Lung (tissue), 12 donors: Measurements from ENCODE around the gene NDUFA13. TPM values are rescaled to one million over a fixed set of nuclear protein-coding genes. Genes with fewer than 3 reads are reported as not detected.

ENCODE experiments used
- ATAC-seq: fragments of 200-7000 bp; cut with Tn5 transposase; one replicate; pipeline ENCODE4 v1.9.1; 2020; ENCODE audit warnings: moderate number of reproducible peaks; ENCODE audit not compliant: insufficient read depth, low FRiP score
- DNase-seq, 3 donors: peaks; one replicate each; pipeline ENCODE4 v3.0.0-alpha.2; 2013 to 2017
- H3K27ac ChIP-seq, 2 donors: one replicate each; pipeline ENCODE4 v1.5.1; 2013; ENCODE audit warnings: mild to moderate bottlenecking in 2 of 2, moderate library complexity in 2 of 2, control low read depth in 1 of 2, inconsistent platforms in 1 of 2, low read depth in 1 of 2, low read length in 1 of 2
- H3K27me3 ChIP-seq, 3 donors: one replicate each; pipeline ENCODE4 v1.5.1; 2013; ENCODE audit warnings: low read length in 2 of 3; ENCODE audit not compliant: control insufficient read depth in 3 of 3, insufficient read depth in 3 of 3
- H3K36me3 ChIP-seq, 4 donors: one replicate each; pipeline ENCODE4 v1.5.1; 2013; ENCODE audit warnings: low read length in 4 of 4, mild to moderate bottlenecking in 1 of 4, moderate library complexity in 1 of 4; ENCODE audit not compliant: control insufficient read depth in 4 of 4, insufficient read depth in 4 of 4
- H3K4me1 ChIP-seq, 5 donors: one replicate each; pipeline ENCODE4 v1.5.1; 2013; ENCODE audit warnings: low read length in 5 of 5, mild to moderate bottlenecking in 2 of 5, moderate library complexity in 1 of 5; ENCODE audit not compliant: control insufficient read depth in 5 of 5, insufficient read depth in 5 of 5
- H3K4me3 ChIP-seq: one replicate; pipeline ENCODE4 v1.5.1; 2013; ENCODE audit warnings: mild to moderate bottlenecking, control low read depth, moderate library complexity
- H3K9ac ChIP-seq, 2 donors: one replicate each; pipeline ENCODE4 v1.5.1; 2013; ENCODE audit warnings: low read length in 2 of 2, control low read depth in 1 of 2; ENCODE audit not compliant: insufficient read depth in 1 of 2
- H3K9me3 ChIP-seq, 4 donors: one replicate each; pipeline ENCODE4 v1.5.1; 2013; ENCODE audit warnings: low read length in 3 of 4, mild to moderate bottlenecking in 1 of 4, moderate library complexity in 1 of 4; ENCODE audit not compliant: control insufficient read depth in 4 of 4, insufficient read depth in 3 of 4
- WGBS, 2 donors: extraction: QIAGEN DNeasy Blood & Tissue Kit; methylation state at CpG; one replicate each; pipeline ENCODE4 v1.1.7; 2013; 5-methylcytosine and 5-hydroxymethylcytosine counted together
- polyA plus RNA-seq, 2 donors: library from polyadenylated mRNA; stranded (reverse); fragments of 200-250 nt; gene quantifications; one replicate each; pipeline ENCODE4 v1.2.1, GENCODE V29; 2013
- total RNA-seq, 2 donors: library from RNA; depleted of rRNA in 1 of 2; stranded (reverse); fragments of >200 nt in 1 of 2; gene quantifications; one replicate each; pipeline ENCODE4 v1.2.1, GENCODE V29; 2014 to 2021
- TF ChIP-seq, protein P1 (sequence below): IDR thresholded peaks from 2 replicates; pipeline ENCODE4 v1.5.1; 2012; ENCODE audit warnings: mild to moderate bottlenecking; ENCODE audit errors: control extremely low read depth, extremely low read depth
- donor health status: control.
- donor health status: control.
- donor health status: Bipolar disorder and iron deficiency.
- donor health status: healthy.
- donor health status: DM: yes; HTN: yes; CAD: no.

NDUFA13 gene
- total and polyA plus RNA-seq, 4 donors: 63.7 to 360 (median 311) TPM

DNA sequence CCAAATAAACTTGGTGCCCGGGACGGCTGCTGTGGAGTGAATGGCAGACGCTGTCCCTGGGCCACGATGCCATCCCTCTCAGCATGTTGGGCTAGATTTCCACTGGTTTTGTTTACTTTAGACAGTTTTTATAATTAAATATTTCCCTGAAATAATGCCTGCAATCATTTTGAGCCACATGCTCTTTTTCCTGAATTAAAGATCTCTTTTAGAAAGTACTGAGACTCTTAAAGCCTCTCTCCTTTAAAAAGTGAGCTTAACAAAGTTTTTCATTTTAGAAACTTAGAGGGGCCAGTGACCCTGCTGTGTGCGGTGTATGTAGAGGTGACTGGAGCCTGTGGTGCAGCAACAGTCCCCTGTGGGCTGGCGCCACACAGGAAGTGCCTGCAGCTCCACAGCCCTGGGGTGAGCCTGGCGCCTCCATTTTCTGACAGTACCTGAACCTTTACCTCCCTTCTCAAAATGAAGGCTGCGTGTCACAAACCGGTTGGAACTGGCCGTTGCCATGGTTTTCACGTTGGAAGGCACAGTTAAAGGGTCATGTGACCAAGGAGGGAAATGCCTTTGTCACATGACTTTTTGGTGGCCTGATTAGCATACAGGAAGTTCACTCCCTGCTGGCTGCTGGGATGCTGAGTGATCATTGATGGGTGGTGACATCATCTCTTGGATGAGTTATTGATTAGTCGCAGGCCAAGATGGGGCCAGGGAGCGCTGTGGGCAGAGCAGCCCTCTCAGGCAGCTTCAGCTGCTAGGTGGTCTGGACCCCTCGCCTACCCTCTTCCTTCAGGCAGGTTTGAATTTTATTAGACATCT is 26.9 kb upstream of the NDUFA13 start:
- H3K9me3 ChIP-seq: no peaks in the 10 kb centered on the region
- peak; percentile 39 for ATAC-seq
- WGBS, 2 donors: 25 to 31% methylated on average over 14 of the region's 14 CpGs
- no peak overlapping the region for H3K4me3 ChIP-seq
- H3K27ac ChIP-seq: peak overlapping the region; percentile 24 to 80
- TF ChIP-seq, protein P1, sequence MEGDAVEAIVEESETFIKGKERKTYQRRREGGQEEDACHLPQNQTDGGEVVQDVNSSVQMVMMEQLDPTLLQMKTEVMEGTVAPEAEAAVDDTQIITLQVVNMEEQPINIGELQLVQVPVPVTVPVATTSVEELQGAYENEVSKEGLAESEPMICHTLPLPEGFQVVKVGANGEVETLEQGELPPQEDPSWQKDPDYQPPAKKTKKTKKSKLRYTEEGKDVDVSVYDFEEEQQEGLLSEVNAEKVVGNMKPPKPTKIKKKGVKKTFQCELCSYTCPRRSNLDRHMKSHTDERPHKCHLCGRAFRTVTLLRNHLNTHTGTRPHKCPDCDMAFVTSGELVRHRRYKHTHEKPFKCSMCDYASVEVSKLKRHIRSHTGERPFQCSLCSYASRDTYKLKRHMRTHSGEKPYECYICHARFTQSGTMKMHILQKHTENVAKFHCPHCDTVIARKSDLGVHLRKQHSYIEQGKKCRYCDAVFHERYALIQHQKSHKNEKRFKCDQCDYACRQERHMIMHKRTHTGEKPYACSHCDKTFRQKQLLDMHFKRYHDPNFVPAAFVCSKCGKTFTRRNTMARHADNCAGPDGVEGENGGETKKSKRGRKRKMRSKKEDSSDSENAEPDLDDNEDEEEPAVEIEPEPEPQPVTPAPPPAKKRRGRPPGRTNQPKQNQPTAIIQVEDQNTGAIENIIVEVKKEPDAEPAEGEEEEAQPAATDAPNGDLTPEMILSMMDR: no peak
- peaks cover 3 to 13% (median 9%) of the 10 kb centered on the region in 4 donors for H3K36me3 ChIP-seq
- peak overlapping the region in 1 of 2 donors; percentile 75 for H3K9ac ChIP-seq
- no peaks in the 10 kb centered on the region for H3K27me3 ChIP-seq
- DNase-seq: peak; percentile 89 to 95 (median 94)
- H3K4me1 ChIP-seq: peaks cover 15 to 47% (median 30%) of the 10 kb centered on the region in 5 donors

DNA sequence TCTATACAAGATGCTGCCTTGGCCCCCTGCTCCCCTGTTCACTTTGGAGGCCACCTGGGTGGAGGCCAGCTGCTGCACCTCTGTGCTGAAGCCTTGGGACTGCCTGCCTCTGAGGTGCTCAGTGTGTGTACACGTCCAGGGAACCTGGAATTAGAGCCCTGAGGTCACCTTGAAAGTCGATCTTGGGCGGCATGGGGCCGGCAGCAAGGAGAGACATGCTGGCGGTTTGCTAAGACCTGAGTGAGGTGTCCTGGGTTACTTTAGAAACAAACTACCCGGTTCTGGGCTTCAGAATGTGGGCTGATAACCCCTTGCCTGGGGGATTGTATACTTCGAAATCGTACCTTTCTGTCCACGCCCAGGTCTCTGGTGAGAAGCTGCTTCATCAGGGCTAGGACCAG is 26.2 kb upstream of the NDUFA13 start:
- Histone ChIP-seq H3K27me3 (no peaks in the 10 kb centered on the region), H3K4me3 (no peak overlapping the region), H3K36me3 (peaks cover 3 to 19% (median 9%) of the 10 kb centered on the region in 4 donors), H3K9me3 (no peaks in the 10 kb centered on the region), H3K27ac (peak overlapping the region in 1 of 2 donors; percentile 80), H3K4me1 (peaks cover 13 to 45% (median 30%) of the 10 kb centered on the region in 5 donors), H3K9ac (peak overlapping the region in 1 of 2 donors; percentile 63)
- 80 to 82% methylated on average over 9 of the region's 9 CpGs for WGBS, 2 donors
- TF ChIP-seq, protein P1: no peak
- peak in 1 of 3 donors; percentile 29 for DNase-seq
- no peak for ATAC-seq

DNA sequence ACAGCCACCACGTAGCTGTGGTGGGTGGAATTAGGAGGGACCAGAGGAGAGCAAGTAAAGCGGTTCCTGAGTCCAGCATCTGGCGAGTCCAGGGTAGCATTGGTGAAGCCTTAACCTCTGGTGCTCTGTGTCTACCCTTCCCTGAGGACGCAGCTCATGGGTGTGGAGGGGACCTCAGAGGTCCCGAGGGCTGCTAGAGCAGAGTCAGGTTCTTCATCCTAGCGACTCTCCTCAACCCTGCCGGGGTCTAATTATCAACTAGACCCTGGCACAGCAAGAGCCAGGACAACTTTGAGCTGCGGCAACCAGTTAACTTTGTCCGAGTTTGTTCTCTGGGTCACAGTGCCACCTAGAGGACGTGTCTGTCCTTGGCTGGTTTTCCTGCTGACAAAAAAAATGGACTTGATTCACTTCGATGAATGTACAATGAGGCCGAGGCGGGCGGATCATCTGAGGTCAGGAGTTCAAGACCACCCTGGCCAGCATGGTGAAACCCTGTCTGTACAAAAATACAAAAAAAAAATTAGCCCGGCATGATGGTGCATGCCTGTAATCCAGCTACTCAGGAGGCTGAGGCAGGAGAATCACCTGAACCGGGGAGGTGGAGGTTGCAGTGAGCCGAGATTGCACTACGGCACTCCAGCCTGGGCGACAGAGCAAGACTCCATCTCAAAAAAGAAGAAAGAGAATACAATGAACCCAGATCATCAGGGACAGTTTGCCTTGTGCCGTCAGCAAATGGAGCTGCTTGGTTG is 25.6 kb upstream of the NDUFA13 start:
- peaks cover 9 to 39% (median 26%) of the 10 kb centered on the region in 5 donors for H3K4me1 ChIP-seq
- peak overlapping the region in 1 of 2 donors; percentile 80 for H3K27ac ChIP-seq
- H3K36me3 ChIP-seq: peaks cover 3 to 22% (median 9%) of the 10 kb centered on the region in 4 donors
- no peak overlapping the region for H3K4me3 ChIP-seq
- no peaks in the 10 kb centered on the region for H3K9me3 ChIP-seq
- peak; percentile 90 to 93 (median 93) for DNase-seq
- H3K9ac ChIP-seq: peak overlapping the region in 1 of 2 donors; percentile 63
- H3K27me3 ChIP-seq: no peaks in the 10 kb centered on the region
- TF ChIP-seq, protein P1: peak; percentile 91
- 33 to 36% methylated on average over 20 of the region's 20 CpGs for WGBS, 2 donors
- ATAC-seq: no peak
